ENCODE data around the gene TUB.
A peak's percentile ranks its signal among the peaks of the same experiment; 100 is the strongest.

Gene TUB, protein sequence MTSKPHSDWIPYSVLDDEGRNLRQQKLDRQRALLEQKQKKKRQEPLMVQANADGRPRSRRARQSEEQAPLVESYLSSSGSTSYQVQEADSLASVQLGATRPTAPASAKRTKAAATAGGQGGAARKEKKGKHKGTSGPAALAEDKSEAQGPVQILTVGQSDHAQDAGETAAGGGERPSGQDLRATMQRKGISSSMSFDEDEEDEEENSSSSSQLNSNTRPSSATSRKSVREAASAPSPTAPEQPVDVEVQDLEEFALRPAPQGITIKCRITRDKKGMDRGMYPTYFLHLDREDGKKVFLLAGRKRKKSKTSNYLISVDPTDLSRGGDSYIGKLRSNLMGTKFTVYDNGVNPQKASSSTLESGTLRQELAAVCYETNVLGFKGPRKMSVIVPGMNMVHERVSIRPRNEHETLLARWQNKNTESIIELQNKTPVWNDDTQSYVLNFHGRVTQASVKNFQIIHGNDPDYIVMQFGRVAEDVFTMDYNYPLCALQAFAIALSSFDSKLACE

DNA sequence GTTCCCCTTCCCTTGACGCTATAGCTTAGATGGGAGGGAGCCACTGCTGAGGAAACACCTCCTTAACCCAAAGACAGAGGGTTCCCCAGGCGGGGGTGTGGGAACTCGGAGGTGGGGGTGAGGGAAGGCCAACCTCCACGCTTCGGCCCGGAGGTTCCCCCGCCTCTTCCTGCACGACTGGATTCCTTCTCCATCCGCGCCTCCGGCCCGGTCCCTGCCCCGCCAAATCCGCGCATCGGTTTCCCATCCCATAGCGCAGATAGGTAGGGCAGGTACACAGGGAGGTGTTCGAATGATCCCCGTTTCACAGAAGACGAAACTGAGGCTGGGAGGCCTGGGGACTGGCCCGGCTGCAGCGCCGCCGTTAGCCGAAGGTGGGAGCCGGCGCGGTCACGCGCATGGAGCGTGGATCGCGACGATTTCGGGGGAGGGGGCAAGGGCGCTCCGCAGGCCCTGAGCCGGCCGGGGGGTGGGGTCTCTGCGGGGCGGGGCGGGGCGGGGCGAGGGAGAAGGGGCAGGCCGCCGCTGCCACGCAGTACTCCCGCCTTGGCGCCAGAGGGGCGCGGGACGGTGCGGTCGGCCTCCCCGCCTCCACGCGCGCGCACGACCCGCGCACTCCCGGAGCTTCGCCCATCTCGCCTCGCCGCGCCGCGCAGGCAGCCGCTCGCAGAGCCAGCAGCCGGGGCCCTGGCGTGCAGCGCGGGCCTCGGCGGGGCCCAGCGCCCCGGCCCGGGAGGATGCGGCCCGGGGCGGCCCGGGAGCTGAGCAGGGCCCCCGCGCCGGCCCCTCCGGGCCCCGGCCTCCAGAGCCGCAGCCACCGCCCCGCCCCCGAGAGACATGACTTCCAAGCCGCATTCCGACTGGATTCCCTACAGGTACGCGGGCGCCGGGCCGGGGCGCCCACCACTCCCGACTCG lies at the start of gene TUB:
TUB (plus strand) TSS at position 538 of the 917 bp plus-strand sequence; CDS start at position 838, 300 bp downstream.
- DNase-seq, result no peak

- no peak for DNase-seq
These were observed 49.5 kb upstream of the TUB start for GRCh38 chr11:8031248-8032115.

- no peak for DNase-seq
These were observed 48.9 kb upstream of the TUB start for GRCh38 chr11:8032122-8032521.

- DNase-seq, result no peak
These were observed 48.3 kb upstream of the TUB start for GRCh38 chr11:8032576-8033304.

DNA sequence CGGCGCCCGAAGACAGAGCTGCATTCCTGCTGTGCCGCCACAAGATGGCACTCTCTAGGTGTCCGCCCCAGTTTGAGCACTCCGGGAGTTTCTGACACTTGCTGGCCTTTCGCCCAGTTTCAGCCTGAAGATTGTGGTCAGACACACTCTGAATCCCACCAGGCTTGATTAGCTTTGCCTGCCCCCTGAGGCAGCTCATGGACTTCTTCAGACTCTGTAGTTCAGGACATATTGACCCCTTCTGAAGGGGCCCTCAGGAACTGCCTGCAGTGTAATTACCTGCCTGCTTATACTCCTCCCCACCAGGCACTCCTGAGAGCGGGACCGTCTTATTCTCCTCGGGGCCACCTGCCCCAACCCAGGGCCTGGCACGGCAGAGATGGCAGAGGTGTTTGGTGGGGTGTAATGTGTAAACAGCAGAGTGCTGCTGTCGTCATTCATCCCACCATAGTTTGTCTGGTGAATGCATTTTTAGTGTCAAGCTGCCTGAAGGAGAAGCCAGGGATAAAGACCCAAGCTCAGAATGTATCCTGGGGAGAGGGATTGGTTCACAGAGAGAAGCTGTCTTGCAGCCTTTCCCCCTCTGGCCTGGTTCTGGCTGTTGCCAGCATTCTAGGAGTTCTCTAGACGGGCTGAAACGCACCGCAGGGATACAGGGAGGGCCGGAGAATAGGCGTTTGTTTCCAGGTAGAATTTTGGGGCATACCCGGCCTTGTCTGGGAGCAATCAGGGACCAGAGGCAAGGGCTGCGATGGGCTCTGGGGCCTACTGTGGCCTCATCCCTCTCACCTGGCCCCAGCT lies 47.5 kb upstream of the TUB start:
- DNase-seq, result peak; percentile 2

DNA sequence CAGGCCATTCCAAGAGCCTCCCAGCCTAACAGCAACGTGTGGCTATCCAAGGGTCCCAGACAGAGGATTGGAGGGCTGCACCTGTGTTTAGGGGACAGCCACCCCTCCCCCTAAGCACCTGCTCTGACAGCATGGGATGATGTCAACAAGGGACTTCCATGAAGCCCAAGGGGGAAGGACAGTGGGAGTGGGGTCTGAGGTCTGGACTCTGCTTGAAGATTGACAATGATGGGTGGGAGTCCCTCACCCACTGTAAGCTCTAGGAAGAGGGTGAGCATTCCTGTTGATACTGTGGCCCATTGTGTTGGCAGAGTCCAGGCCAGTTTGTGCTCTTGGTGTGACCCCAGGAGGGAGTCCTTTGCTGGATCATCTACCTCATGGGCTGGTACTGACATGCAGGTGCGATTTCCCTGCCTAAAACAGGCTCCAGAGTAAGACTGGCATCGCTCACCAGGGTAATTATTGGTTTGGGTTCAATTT lies 46.9 kb upstream of the TUB start:
- no peak for DNase-seq

- no peak for DNase-seq
These were observed 46.3 kb upstream of the TUB start for GRCh38 chr11:8034604-8035190.

DNA sequence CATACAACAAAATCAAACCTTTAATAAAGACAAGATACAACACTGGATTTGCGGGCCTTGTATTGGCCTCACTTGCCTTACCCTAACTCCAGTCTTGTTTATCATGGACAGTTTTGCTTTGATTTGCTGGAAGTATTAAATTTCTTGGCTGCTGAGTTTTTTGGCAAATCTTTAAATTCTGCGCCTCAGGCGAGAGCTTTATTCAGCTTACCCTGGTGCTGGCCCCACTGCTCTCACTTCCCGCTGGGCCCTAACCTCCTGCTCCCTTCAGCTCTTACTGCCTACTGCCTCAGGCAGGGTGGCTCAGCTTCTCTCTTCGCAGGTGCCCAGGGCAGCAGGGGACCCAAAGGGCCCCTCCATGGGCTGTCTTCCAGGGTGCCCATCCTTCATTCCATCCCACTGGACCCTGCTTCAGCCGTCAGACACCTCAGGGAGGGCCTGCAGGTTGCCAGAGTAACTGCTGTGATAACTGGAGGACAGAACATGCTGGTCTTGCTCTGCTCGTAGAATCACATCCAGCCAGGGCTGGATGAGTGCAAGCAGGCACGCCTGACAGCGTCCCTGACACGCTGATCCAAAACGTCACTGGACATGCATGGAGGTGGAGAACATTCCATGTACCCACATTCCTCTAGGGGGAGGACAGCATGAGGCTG lies 45.7 kb upstream of the TUB start:
- no peak for DNase-seq

GRCh38 chr11:8036002-8036802 lies 44.8 kb upstream of the TUB start:
- no peak for DNase-seq

DNA sequence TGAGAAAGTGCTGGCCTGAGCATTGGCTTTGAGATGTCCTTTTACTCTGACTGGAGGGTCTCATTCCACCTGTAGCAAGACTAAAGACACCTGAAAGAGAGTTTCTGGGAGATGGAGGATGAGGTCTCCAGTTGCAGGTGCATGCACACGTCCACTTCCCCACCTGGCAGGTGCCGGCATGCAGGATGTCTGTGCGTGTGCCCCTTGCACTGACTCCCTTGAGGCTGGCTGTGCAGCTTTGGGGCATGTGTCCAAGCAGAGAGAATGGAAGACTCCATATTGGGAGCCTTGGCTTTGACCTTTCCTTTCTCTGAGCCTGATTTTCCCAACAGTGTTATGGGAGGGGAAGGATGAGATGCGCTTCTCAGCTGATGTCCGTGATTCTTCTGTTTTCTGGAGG lies 44.0 kb upstream of the TUB start:
- no peak for DNase-seq

DNA sequence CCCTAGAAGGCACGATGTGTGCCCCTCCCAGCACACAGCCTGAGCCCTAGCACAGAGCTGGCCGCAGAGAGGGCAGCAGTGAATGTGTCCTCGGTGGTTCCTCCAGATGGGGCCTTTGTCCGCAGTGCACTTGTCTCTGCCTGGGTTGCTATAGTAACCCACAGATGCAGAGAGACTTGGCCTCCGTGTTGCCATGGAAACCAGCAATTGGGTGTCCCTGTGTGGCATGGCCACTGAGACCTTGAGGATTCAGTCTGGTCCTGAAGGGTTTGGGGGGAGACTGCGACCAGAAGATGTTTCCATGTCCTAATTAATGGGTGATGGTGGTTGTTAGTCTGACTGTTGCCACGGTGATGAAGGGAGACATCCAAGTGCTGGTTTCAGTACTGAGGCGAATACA lies 42.6 kb upstream of the TUB start:
- no peak for DNase-seq

DNA sequence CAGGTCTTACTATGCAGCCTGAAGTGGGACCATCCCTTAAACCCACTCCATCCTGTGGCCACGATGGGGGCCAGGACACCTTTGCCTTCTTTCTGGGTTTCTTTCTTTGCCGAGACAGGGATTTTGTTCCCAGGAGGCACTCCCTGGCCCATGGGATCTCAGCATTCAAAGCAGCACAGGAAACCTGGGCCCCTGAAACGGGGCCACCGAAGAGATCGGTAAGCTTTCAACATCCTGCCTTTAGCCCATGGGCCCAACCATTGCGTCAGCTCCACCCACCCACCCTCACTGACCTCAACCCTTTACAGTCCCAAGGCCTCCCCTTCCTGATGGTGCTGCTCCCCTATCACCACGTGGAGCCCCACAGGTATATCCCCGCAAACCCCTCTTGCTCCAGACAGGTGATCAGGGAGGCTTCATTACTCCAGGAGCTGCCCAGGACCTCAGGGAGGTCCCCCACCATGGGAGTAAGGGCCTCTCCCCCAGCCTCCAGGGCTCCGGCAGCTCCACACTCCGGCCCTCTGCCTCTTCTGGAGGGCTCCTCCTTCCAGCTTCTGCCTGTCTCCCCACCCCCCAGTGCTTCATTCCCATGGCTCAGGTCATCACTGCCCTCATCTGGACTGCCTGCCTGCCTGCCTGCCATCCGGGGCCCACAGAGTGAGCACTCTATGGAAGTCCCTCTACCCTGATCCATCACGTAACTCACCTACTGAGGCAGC lies 42.0 kb upstream of the TUB start:
- DNase-seq, result no peak

DNA sequence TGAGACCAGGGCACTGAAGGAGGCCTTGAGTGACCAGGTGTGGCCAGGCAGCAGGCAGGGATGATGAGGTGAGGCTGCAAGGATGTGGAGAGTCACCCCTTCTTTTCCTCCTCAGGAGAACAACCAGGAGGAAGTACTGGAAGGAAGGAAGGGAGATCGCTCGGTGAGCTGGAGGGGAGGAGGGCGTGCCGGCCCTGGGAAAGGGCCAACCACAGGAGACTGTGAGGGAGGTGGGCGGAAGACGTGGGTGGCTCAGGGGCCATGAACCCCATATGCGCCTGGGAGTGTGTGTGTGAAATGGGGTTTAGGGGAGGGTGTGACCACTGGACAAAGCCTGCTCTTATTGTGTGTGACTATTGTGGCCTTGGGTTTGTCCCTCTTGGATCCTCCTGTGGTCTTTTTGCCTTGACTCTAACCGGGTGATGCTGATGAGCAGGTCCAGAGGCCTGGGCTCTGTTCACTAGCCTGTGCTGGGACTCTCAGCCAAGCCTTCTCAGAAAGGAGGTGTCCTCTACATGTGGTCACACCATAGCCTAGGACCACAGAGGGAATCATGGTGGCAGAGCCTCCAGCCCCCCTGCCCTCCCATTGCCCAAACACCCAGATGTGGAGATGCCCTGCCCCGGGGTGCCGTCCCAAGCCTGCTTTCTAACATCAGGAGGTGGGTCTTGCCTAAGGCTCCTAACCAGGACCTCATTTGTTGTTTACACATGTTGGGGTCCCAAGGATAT lies 41.3 kb upstream of the TUB start:
- DNase-seq, result no peak

- no peak for DNase-seq
These were observed 40.6 kb upstream of the TUB start for GRCh38 chr11:8040261-8040920.

DNA sequence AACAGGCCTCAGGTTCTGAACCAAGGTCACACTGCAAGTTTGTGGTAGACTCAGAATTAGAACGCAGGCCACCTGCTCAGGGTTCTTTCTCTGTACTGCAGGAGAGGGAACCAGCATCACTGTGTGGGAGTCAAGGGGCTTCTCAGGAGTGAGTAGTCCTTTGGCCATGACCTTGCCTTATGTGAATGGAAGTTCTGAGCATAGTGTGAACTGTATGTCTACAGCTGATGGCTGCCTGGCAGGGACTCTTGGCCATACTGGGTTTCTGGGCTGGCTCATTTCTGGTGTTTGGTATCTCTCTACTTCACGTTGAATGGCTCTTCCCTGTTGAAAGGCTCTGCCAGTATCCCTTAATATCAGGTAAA lies 40.1 kb upstream of the TUB start:
- DNase-seq, result no peak

DNA sequence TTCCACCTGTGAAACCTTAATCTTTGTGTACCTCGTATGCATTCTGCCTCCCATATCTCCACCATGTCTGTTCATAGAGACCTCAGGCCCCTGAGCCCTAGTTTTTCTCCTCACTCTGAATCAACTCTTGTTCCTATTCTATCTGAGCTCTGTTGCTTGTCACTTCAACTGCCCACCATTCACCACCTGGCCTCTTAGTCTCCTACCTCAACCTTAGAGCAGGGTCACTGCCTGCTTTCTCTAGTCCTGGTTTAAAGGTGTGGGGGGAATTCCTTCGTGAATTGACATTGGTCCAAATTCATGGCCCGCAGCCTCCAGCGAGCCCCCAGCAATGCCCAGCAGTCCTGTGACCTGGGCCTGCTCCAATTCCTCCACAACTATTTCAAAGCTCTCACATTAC lies 39.4 kb upstream of the TUB start:
- DNase-seq, result no peak

DNA sequence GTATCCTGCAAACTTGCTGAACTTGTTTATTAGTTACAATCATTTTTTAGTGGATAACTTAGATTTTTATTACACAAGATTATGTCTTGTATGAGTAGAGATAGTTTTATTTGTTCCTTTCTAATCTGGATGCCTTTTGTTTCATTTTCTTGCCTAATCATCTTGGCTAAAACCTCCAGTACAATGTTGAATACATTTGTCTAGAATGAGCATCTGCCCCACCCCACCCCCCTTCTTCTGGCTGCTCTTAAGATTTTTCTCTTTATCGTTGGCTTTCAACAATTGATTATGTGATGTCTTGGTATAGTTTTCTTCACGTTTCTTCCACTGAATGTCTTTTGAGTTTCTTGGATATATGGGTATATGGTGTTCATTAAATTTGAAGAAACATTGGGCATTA lies 37.3 kb upstream of the TUB start:
- no peak for DNase-seq

All from DMS153 (cell line).